OCI-LY3 (cell line): Measurements from ENCODE around the gene IL7R.
A peak's percentile ranks its signal among the peaks of the same experiment; 100 is the strongest.

ENCODE experiments used
- H2AFZ ChIP-seq: fragments of 200-600, 300-600 bp; shearing (Covaris generic); 2 replicates; pipeline ENCODE4 v1.6.0; 2014; ENCODE audit warnings: antibody characterized with exemption, low read depth, low read length
- H3K27ac ChIP-seq: fragments of 200-600, 300-600 bp; sonication (generic); 2 replicates; pipeline ENCODE4 v1.5.1; 2014; ENCODE audit warnings: mild to moderate bottlenecking, low read length, moderate library complexity, mixed read lengths
- H3K27me3 ChIP-seq: fragments of 200-600, 300-600 bp; sonication (generic); 2 replicates; pipeline ENCODE4 v1.6.1; 2014; ENCODE audit warnings: low read depth, low read length, mixed read lengths
- H3K36me3 ChIP-seq: fragments of 200-600, 300-600 bp; sonication (generic); replicated peaks from 2 replicates; pipeline ENCODE3; 2014; ENCODE audit warnings: low read depth, low read length, mixed read lengths
- H3K4me1 ChIP-seq: fragments of 300-600, 200-600 bp; sonication (generic); 2 replicates; pipeline ENCODE4 v1.6.1; 2014; ENCODE audit warnings: low read length, mixed read lengths
- H3K4me2 ChIP-seq: fragments of 200-600, 300-600 bp; sonication (generic); 2 replicates; pipeline ENCODE4 v1.6.1; 2014; ENCODE audit warnings: low read length, mixed read lengths
- H3K4me3 ChIP-seq: fragments of 300-600, 200-600 bp; sonication (generic); 2 replicates; pipeline ENCODE4 v1.5.1; 2014; ENCODE audit warnings: antibody characterized with exemption, mild to moderate bottlenecking, low read length, moderate library complexity
- H3K79me2 ChIP-seq: fragments of 300-600, 200-600 bp; shearing (Covaris generic); 2 replicates; pipeline ENCODE4 v1.6.1; 2014; ENCODE audit warnings: mild to moderate bottlenecking, low read length, mixed read lengths
- H3K9ac ChIP-seq: fragments of 300-600, 200-600 bp; shearing (Covaris generic); 2 replicates; pipeline ENCODE4 v1.6.0; 2014; ENCODE audit warnings: mild to moderate bottlenecking, low read length, moderate library complexity
- H3K9me3 ChIP-seq: fragments of 200-600, 300-600 bp; shearing (Covaris generic); 2 replicates; pipeline ENCODE4 v1.6.1; 2014; ENCODE audit warnings: low read length, mixed read lengths; ENCODE audit not compliant: insufficient read depth
- H4K20me1 ChIP-seq: fragments of 200-600, 300-600 bp; sonication (generic); 2 replicates; pipeline ENCODE4 v1.6.1; 2016; ENCODE audit warnings: low read length, mixed read lengths; ENCODE audit not compliant: insufficient read depth
- CTCF ChIP-seq: fragments of 200-600, 300-600 bp; sonication (generic); IDR thresholded peaks from 2 replicates; pipeline ENCODE4 v1.5.1; 2014; ENCODE audit warnings: antibody characterized with exemption, low read length, low read depth
- EZH2phosphoT487 ChIP-seq: fragments of 200-600 bp; shearing (Covaris generic); IDR thresholded peaks from 2 replicates; pipeline ENCODE4 v1.6.1; 2018; ENCODE audit warnings: antibody characterized with exemption, mixed run types, low read depth

The IL7R gene

GRCh38 chr5:35815089-35815936 is 41.4 kb upstream of the IL7R start:
- H3K9ac ChIP-seq: no peak overlapping the region
- no peaks in the 10 kb centered on the region for H4K20me1 ChIP-seq
- no peak overlapping the region for H3K4me3 ChIP-seq
- H3K27ac ChIP-seq: no peak overlapping the region
- no peaks in the 10 kb centered on the region for H3K36me3 ChIP-seq
- H3K27me3 ChIP-seq: no peaks in the 10 kb centered on the region
- TF ChIP-seq EZH2phosphoT487 (no peak), CTCF (peak; percentile 61)
- H3K4me1 ChIP-seq: no peaks in the 10 kb centered on the region
- no peaks in the 10 kb centered on the region for H3K79me2 ChIP-seq
- peak overlapping the region; percentile 89 for H2AFZ ChIP-seq
- no peaks in the 10 kb centered on the region for H3K9me3 ChIP-seq
- H3K4me2 ChIP-seq: no peak overlapping the region

GRCh38 chr5:35816881-35817521 is 39.7 kb upstream of the IL7R start:
- H3K27me3 ChIP-seq: no peaks in the 10 kb centered on the region
- H3K27ac ChIP-seq: no peak overlapping the region
- no peak overlapping the region for H3K4me2 ChIP-seq
- H4K20me1 ChIP-seq: no peaks in the 10 kb centered on the region
- no peak for TF ChIP-seq CTCF
- no peak for TF ChIP-seq EZH2phosphoT487
- no peaks in the 10 kb centered on the region for H3K79me2 ChIP-seq
- H3K4me3 ChIP-seq: no peak overlapping the region
- H3K4me1 ChIP-seq: no peaks in the 10 kb centered on the region
- H2AFZ ChIP-seq: no peak overlapping the region
- no peak overlapping the region for H3K9ac ChIP-seq
- H3K36me3 ChIP-seq: no peaks in the 10 kb centered on the region
- no peaks in the 10 kb centered on the region for H3K9me3 ChIP-seq

- Histone ChIP-seq H3K27ac (no peak overlapping the region), H3K4me3 (no peak overlapping the region), H3K4me2 (no peak overlapping the region), H3K27me3 (no peaks in the 10 kb centered on the region), H3K9ac (no peak overlapping the region), H4K20me1 (no peaks in the 10 kb centered on the region), H3K4me1 (no peaks in the 10 kb centered on the region), H3K9me3 (no peaks in the 10 kb centered on the region), H3K79me2 (no peaks in the 10 kb centered on the region), H2AFZ (no peak overlapping the region), H3K36me3 (no peaks in the 10 kb centered on the region)
- TF ChIP-seq CTCF: no peak
- no peak for TF ChIP-seq EZH2phosphoT487
These were observed 37.7 kb upstream of the IL7R start for GRCh38 chr5:35819026-35819425.

GRCh38 chr5:35819668-35820067 is 37.0 kb upstream of the IL7R start:
- H3K9ac ChIP-seq: no peak overlapping the region
- no peaks in the 10 kb centered on the region for H3K9me3 ChIP-seq
- no peak overlapping the region for H3K27ac ChIP-seq

More at GRCh38 chr5:35819668-35820067, 37.0 kb upstream of the IL7R start:
- Histone ChIP-seq H3K27me3 (no peaks in the 10 kb centered on the region), H3K36me3 (no peaks in the 10 kb centered on the region), H2AFZ (no peak overlapping the region), H4K20me1 (no peaks in the 10 kb centered on the region), H3K4me3 (no peak overlapping the region), H3K79me2 (no peaks in the 10 kb centered on the region), H3K4me1 (no peaks in the 10 kb centered on the region), H3K4me2 (no peak overlapping the region)
- no peak for TF ChIP-seq CTCF
- no peak for TF ChIP-seq EZH2phosphoT487
